Mesendoderm (in vitro differentiated cells): ENCODE results near the gene FNDC7.

ENCODE experiments used
- DNase-seq: peaks from one replicate; pipeline ENCODE4 v3.0.0; 2013
- H2AK5ac ChIP-seq: 2 replicates; pipeline ENCODE4 v1.6.1; 2013; ENCODE audit warnings: low read length, inconsistent platforms
- H2BK120ac ChIP-seq: 2 replicates; pipeline ENCODE4 v1.6.1; 2013; ENCODE audit warnings: low read depth, mild to moderate bottlenecking, low read length, moderate library complexity, mixed read lengths
- H2BK15ac ChIP-seq: replicated peaks from 2 replicates; pipeline ENCODE4 v1.6.1; 2013; ENCODE audit warnings: low read depth, mild to moderate bottlenecking, moderate library complexity
- H2BK5ac ChIP-seq: 2 replicates; pipeline ENCODE4 v1.6.1; 2013; ENCODE audit warnings: low read length, inconsistent platforms
- H3K18ac ChIP-seq: 2 replicates; pipeline ENCODE4 v1.6.1; 2013; ENCODE audit warnings: mild to moderate bottlenecking, low read length, mixed read lengths
- H3K23ac ChIP-seq: one replicate; pipeline ENCODE4 v1.6.1; 2013; ENCODE audit warnings: low read length
- H3K27ac ChIP-seq: 2 replicates; pipeline ENCODE4 v1.5.1; 2013; ENCODE audit warnings: low read depth, mild to moderate bottlenecking, inconsistent platforms, low read length, moderate library complexity
- H3K27me3 ChIP-seq: 2 replicates; pipeline ENCODE4 v1.6.1; 2013; ENCODE audit warnings: low read length, control low read depth, mild to moderate bottlenecking, inconsistent platforms; ENCODE audit not compliant: insufficient read depth, poor library complexity
- H3K36me3 ChIP-seq: 2 replicates; pipeline ENCODE4 v1.6.1; 2013; ENCODE audit warnings: low read length, inconsistent platforms; ENCODE audit not compliant: control insufficient read depth, insufficient read depth
- H3K4ac ChIP-seq: one replicate; pipeline ENCODE4 v1.6.1; 2013; ENCODE audit warnings: low read depth, mild to moderate bottlenecking, low read length, moderate library complexity
- H3K4me1 ChIP-seq: 2 replicates; pipeline ENCODE4 v1.6.1; 2013; ENCODE audit warnings: low read depth, low read length, inconsistent platforms; ENCODE audit not compliant: control insufficient read depth
- H3K4me2 ChIP-seq: 2 replicates; pipeline ENCODE4 v1.6.1; 2013; ENCODE audit warnings: low read length
- H3K4me3 ChIP-seq: 2 replicates; pipeline ENCODE4 v1.5.1; 2013; ENCODE audit warnings: mild to moderate bottlenecking, low read length
- H3K56ac ChIP-seq: one replicate; pipeline ENCODE4 v1.6.1; 2013; ENCODE audit warnings: low read length
- H3K79me1 ChIP-seq: 2 replicates; pipeline ENCODE4 v1.6.1; 2013; ENCODE audit warnings: low read length, inconsistent platforms
- H3K79me2 ChIP-seq: 2 replicates; pipeline ENCODE4 v1.6.1; 2013; ENCODE audit warnings: mild to moderate bottlenecking, low read length; ENCODE audit not compliant: control insufficient read depth, insufficient read depth
- H3K9ac ChIP-seq: 2 replicates; pipeline ENCODE4 v1.6.1; 2013; ENCODE audit warnings: low read length, inconsistent platforms
- H4K5ac ChIP-seq: one replicate; pipeline ENCODE4 v1.6.1; 2013; ENCODE audit warnings: low read length
- H4K8ac ChIP-seq: one replicate; pipeline ENCODE4 v1.6.1; 2013; ENCODE audit warnings: low read depth, mild to moderate bottlenecking, control low read depth, low read length, moderate library complexity
- WGBS: extraction: QIAGEN DNeasy Blood & Tissue Kit; methylation state at CpG from one replicate; pipeline ENCODE4 v1.1.7; 2013; ENCODE audit warnings: low lambda C conversion rate, missing lambda C conversion rate; ENCODE audit not compliant: insufficient coverage; ENCODE audit errors: extremely low coverage; 5-methylcytosine and 5-hydroxymethylcytosine counted together

Gene FNDC7

DNA sequence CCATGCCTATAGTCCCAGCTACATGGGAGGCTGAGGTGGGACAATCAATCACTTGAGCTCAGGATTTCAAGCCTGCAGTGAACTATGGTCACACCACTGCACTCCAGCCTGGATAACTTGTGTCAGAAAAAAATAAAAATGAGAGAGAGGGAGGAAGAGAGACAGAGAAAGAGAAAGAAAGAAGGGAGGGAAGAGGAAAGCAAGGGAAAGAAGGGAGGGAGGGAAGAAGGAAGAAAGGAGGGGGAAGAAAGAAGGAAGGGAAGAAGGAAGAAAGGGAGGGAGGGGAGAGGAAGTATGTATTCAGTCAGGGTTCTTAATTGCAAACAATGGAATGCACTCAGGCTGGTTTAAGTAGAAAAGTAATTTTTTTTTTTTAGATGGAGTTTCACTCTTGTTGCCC, 43.9 kb upstream of the FNDC7 start:
- no peak overlapping the region for H2BK15ac ChIP-seq
- no peaks in the 10 kb centered on the region for H3K79me1 ChIP-seq
- H3K4me3 ChIP-seq = no peak overlapping the region
- no peak overlapping the region for H3K4ac ChIP-seq
- H3K27me3 ChIP-seq = no peaks in the 10 kb centered on the region
- H4K5ac ChIP-seq = no peak overlapping the region
- H3K18ac ChIP-seq = no peak overlapping the region
- no peak overlapping the region for H3K23ac ChIP-seq
- no peak overlapping the region for H2BK120ac ChIP-seq
- H3K56ac ChIP-seq = no peak overlapping the region
- no peak overlapping the region for H3K9ac ChIP-seq
- no peak overlapping the region for H3K4me2 ChIP-seq
- no peak overlapping the region for H4K8ac ChIP-seq
- no peaks in the 10 kb centered on the region for H3K36me3 ChIP-seq
- no peak overlapping the region for H2BK5ac ChIP-seq
- no peak overlapping the region for H3K27ac ChIP-seq
- no peak for DNase-seq
- no peak overlapping the region for H2AK5ac ChIP-seq
- no peaks in the 10 kb centered on the region for H3K4me1 ChIP-seq
- H3K79me2 ChIP-seq = no peaks in the 10 kb centered on the region

DNA sequence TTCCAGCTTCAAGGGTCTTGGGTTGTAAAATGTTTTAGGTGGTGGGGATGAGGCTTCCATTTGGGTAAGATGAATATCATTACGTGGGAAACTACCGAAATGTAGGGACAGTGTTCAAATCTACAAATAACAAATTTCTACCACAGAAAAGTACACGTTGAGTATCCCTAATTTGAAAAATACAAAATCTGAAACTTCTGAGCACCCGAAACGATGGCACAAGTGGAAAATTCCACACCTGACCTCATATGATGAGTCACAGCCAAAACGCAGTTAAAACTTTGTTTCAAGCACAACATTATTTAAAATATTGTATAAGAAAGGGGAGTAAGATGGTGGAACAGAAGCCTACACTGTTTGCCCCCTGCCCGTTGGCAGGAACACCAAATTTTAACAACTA, 43.0 kb upstream of the FNDC7 start:
- DNase-seq = no peak
- no peak overlapping the region for H3K4me3 ChIP-seq
- no CpG with 5 or more reads among the region's 7 CpGs for WGBS

DNA sequence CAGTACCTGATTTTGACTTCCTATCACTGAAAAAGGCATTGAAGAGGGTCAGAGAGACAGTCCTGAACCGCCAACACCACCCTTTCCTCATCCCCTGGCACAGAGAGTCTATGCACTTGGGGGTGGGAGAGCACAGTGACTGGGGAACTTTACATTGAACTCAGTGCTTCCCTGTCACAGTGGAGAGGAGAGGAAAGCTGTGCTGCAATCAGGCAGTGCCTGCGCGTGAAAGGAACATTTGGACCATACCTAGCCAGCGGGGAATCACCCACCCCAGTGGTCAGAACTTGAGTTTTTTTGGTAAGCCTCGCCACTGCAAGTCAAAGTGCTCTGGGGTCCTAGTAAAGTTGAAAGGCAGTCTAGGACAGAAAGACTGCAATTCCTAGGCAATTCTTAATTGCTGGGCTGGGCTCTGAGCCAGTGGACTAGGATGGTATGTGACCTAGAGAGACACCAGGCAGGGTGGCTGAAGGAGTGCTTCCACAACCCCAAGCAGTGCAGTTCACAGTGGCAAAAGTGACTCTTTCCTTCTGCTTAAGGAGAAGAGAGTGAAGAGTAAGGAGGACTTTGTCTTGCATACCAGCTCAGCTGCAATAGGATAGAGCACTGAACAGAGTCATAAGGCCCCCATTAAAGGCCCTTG, 42.5 kb upstream of the FNDC7 start:
- Histone ChIP-seq H3K4me1 (no peaks in the 10 kb centered on the region), H3K27ac (no peak overlapping the region), H2BK120ac (no peak overlapping the region), H3K18ac (no peak overlapping the region), H2BK15ac (no peak overlapping the region), H3K36me3 (no peaks in the 10 kb centered on the region), H2AK5ac (no peak overlapping the region), H3K4me3 (no peak overlapping the region), H3K23ac (no peak overlapping the region), H4K5ac (no peak overlapping the region), H3K79me2 (no peaks in the 10 kb centered on the region), H2BK5ac (no peak overlapping the region), H3K56ac (no peak overlapping the region), H3K4ac (no peak overlapping the region), H4K8ac (no peak overlapping the region), H3K9ac (no peak overlapping the region), H3K27me3 (no peaks in the 10 kb centered on the region), H3K4me2 (no peak overlapping the region), H3K79me1 (no peaks in the 10 kb centered on the region)
- no peak for DNase-seq
- WGBS = no CpG with 5 or more reads among the region's 5 CpGs

More for the DNA sequence above, 43.0 kb upstream of the FNDC7 start:
- no peak overlapping the region for H3K4ac ChIP-seq
- no peak overlapping the region for H2BK5ac ChIP-seq
- H3K36me3 ChIP-seq = no peaks in the 10 kb centered on the region
- no peak overlapping the region for H3K18ac ChIP-seq
- H3K4me1 ChIP-seq = no peaks in the 10 kb centered on the region
- no peaks in the 10 kb centered on the region for H3K27me3 ChIP-seq
- no peak overlapping the region for H2BK120ac ChIP-seq
- no peak overlapping the region for H2BK15ac ChIP-seq
- H3K79me1 ChIP-seq = no peaks in the 10 kb centered on the region
- H3K56ac ChIP-seq = no peak overlapping the region
- H3K23ac ChIP-seq = no peak overlapping the region
- no peak overlapping the region for H4K5ac ChIP-seq
- H3K9ac ChIP-seq = no peak overlapping the region
- H3K79me2 ChIP-seq = no peaks in the 10 kb centered on the region
- no peak overlapping the region for H3K27ac ChIP-seq
- no peak overlapping the region for H4K8ac ChIP-seq
- H3K4me2 ChIP-seq = no peak overlapping the region
- no peak overlapping the region for H2AK5ac ChIP-seq

DNA sequence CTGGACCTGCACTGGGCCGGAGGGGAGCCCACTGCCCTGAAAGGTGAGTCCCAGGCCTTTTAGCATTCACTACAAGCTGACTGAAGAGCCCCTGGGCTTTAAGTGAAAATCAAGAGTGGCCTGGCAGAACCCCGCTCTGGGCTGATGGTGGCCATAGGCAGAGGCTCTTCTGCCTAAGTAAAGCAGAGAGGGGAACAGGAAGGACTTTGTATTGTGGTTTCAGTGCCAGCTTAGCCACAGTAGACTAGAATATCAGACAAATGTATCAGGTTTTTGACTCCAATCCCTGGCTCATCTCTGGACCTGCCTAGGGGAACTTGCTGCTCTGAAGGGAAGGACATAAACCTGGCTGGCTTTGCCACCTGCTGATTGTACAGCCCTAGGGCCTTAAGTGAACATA, 41.6 kb upstream of the FNDC7 start:
- no peak overlapping the region for H3K9ac ChIP-seq
- no peaks in the 10 kb centered on the region for H3K79me2 ChIP-seq
- no CpG with 5 or more reads among the region's 2 CpGs for WGBS

DNA sequence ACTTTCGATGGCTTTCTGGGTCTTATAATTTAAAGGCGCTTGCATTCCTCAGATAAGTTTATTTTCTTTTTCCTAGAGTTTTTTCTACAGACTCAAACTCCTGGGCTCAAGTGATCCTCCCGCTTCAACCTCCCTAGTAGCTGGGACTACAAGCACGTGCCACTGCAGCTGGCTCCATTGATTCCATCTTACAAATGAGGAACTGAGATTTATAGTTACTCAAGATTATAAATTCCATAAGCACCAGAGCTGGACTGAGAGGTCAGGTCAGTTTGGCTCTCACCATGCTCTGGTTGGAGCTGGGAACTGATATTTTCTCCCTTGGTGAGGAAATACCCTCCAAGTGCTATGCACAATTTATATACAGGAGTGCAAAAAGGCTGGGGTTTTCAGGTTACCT, 34.0 kb upstream of the FNDC7 start:
- no peak overlapping the region for H3K27ac ChIP-seq
- no peak overlapping the region for H2BK15ac ChIP-seq
- H2BK120ac ChIP-seq = no peak overlapping the region
- H2BK5ac ChIP-seq = no peak overlapping the region
- no peak overlapping the region for H2AK5ac ChIP-seq
- no peaks in the 10 kb centered on the region for H3K79me1 ChIP-seq
- peaks cover 2% of the 10 kb centered on the region for H3K4me1 ChIP-seq
- H3K23ac ChIP-seq = no peak overlapping the region
- H3K27me3 ChIP-seq = no peaks in the 10 kb centered on the region
- no peaks in the 10 kb centered on the region for H3K79me2 ChIP-seq
- no CpG with 5 or more reads among the region's 4 CpGs for WGBS
- H4K5ac ChIP-seq = no peak overlapping the region
- no peak overlapping the region for H3K56ac ChIP-seq
- no peak overlapping the region for H3K4me3 ChIP-seq
- no peak overlapping the region for H3K4me2 ChIP-seq
- H4K8ac ChIP-seq = no peak overlapping the region
- no peak overlapping the region for H3K4ac ChIP-seq
- no peaks in the 10 kb centered on the region for H3K36me3 ChIP-seq
- no peak for DNase-seq
- no peak overlapping the region for H3K18ac ChIP-seq
- H3K9ac ChIP-seq = no peak overlapping the region

More for the DNA sequence above, 41.6 kb upstream of the FNDC7 start:
- H3K27ac ChIP-seq = no peak overlapping the region
- H3K23ac ChIP-seq = no peak overlapping the region
- H3K4me1 ChIP-seq = no peaks in the 10 kb centered on the region
- no peak overlapping the region for H2BK5ac ChIP-seq
- no peak overlapping the region for H4K5ac ChIP-seq
- H3K56ac ChIP-seq = no peak overlapping the region
- no peak overlapping the region for H2BK15ac ChIP-seq
- no peak overlapping the region for H3K4ac ChIP-seq
- no peaks in the 10 kb centered on the region for H3K27me3 ChIP-seq
- H3K79me1 ChIP-seq = no peaks in the 10 kb centered on the region
- no peaks in the 10 kb centered on the region for H3K36me3 ChIP-seq
- no peak overlapping the region for H3K4me2 ChIP-seq
- no peak for DNase-seq
- H2AK5ac ChIP-seq = no peak overlapping the region
- H2BK120ac ChIP-seq = no peak overlapping the region
- H3K4me3 ChIP-seq = no peak overlapping the region
- H4K8ac ChIP-seq = no peak overlapping the region
- no peak overlapping the region for H3K18ac ChIP-seq

- H3K18ac ChIP-seq = no peak overlapping the region
- no CpG with 5 or more reads among the region's 10 CpGs for WGBS
- H3K27me3 ChIP-seq = no peaks in the 10 kb centered on the region
- H4K8ac ChIP-seq = no peak overlapping the region
- H3K4me3 ChIP-seq = no peak overlapping the region
- no peak overlapping the region for H3K4me2 ChIP-seq
- H3K36me3 ChIP-seq = no peaks in the 10 kb centered on the region
- H3K56ac ChIP-seq = no peak overlapping the region
- H3K23ac ChIP-seq = no peak overlapping the region
- DNase-seq = no peak
- H2BK120ac ChIP-seq = no peak overlapping the region
- no peaks in the 10 kb centered on the region for H3K79me1 ChIP-seq
- H2AK5ac ChIP-seq = no peak overlapping the region
- H3K9ac ChIP-seq = no peak overlapping the region
- no peak overlapping the region for H4K5ac ChIP-seq
- peaks cover 2% of the 10 kb centered on the region for H3K4me1 ChIP-seq
- no peak overlapping the region for H3K27ac ChIP-seq
- H3K79me2 ChIP-seq = no peaks in the 10 kb centered on the region
- H2BK5ac ChIP-seq = no peak overlapping the region
- no peak overlapping the region for H3K4ac ChIP-seq
- H2BK15ac ChIP-seq = no peak overlapping the region
Measured at GRCh38 chr1:108679586-108680213, 33.0 kb upstream of the FNDC7 start.
